T-helper 2 cell treated with Interferon-gamma antibody and Interleukin-4, amounts not matched to agents 100 ng/mL and 5 ng/mL, for 36 hours (primary cell): ENCODE measurements around the gene RIT2. TPM values are rescaled to one million over a fixed set of nuclear protein-coding genes. Genes with fewer than 3 reads are reported as not detected.

ENCODE experiments used
- intact Hi-C: fragments of 100-400 bp; cut with micrococcal nuclease; formaldehyde crosslinking; loops from one replicate; pipeline ENCODE4 v1.15.1; 2023
- total RNA-seq: library from RNA; stranded (reverse); gene quantifications from 2 replicates; pipeline ENCODE4 v1.2.3, GENCODE V29; 2022

Gene RIT2
- total RNA-seq, 1 donor from 2014 or later, result not detected

GRCh38 chr18:43081396-43081795, 34.1 kb downstream of the RIT2 start:
- intact Hi-C loops, result no loop called here

GRCh38 chr18:43080671-43081070, 34.8 kb downstream of the RIT2 start:
- intact Hi-C loops, result no loop called here

- intact Hi-C loops, result no loop called here
Measured at GRCh38 chr18:43079422-43079821, 36.1 kb downstream of the RIT2 start.

DNA sequence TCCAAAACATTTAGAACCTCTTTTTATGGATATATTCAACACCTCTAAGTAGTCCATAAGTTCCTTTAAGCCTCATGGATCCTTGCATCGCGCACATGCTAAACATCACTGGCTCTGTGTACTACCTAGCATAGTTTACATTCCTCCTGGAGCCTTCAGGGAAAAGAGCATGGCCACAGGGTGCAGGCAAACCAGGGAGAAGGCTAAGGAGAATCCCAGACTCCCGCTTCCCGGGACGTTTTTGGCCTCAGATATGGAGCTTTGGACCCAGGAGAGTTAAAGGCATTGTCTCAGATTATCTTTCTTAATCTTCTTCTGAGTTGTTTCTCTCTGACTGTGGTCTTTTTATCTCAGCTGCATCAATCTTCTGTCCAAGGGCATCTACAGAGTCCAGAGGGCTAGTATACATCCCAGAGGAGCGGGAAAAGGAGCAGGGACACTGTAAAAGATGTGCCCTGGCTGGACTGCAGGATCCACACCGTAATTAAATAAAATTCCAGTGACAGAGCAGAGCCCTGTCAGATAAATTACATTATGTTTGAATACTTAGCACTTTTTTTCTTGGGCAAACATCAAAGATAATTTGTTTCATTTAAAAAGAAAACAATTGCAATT, 36.9 kb downstream of the RIT2 start:
- intact Hi-C loops, result no loop called here

- intact Hi-C loops, result no loop called here
Measured at GRCh38 chr18:43077510-43078308, 37.8 kb downstream of the RIT2 start.

- intact Hi-C loops, result no loop called here
Measured at GRCh38 chr18:43073771-43074170, 41.7 kb downstream of the RIT2 start.

DNA sequence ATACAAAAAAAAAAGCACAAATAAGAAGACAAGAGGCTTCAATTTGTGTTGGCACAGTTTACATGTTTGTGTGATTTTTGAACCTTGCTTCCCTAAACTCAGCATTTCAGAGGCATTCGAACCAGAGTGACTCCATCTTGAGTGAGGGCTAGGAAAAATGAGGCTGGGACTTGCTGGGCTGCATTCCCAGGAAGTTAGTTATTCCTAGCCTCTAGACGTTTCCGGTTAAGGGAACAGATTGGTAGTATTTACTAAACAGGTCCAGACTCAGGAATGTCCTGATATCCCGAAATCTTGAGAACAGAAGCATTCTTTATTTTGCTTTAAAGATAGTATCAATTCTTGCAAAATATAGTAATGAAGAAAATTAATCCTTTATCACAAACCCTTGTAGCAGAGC, 46.7 kb downstream of the RIT2 start:
- intact Hi-C loops, result no loop called here

- intact Hi-C loops, result no loop called here
Measured at GRCh38 chr18:43067570-43067969, 47.9 kb downstream of the RIT2 start.

DNA sequence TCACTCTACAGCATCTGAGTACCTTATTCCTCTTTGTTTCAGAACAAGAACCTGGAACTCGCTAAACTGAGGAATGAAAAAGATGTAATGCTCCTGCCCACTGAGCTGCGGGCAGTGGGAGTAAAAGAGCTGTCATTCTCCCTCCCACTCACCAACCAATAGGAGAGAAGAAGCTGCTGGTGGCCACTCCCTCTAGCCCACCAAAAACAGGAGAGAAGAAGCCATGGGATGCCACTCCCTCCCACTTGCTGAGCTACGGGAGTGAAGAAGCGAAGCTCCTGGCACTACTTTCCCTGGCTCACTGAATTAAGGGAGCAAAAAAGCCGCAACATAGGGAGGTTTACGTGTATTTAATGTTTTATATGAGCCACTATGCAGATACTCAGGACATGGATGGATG, 53.7 kb downstream of the RIT2 start:
- intact Hi-C loops, result no loop called here

DNA sequence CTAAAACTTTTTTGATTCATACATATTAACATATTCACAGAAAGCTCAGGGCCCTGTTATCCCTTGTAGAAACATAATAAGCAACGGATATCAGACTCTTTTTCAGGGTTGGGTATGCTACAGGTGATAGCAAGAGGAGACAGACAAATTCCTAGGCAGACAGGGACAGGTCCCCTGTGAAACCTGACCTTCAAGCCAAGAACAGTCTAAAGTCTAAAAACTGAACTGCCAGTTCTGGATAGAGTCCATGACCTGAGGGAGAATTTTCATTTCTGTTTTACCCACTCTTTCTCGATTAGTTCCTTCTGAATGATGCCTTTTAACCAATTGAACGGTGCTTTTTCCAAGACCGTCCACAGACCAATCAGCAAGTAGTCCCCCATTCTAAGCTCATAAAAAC, 54.2 kb downstream of the RIT2 start:
- intact Hi-C loops, result no loop called here

- intact Hi-C loops, result no loop called here
Measured at GRCh38 chr18:43060020-43060419, 55.5 kb downstream of the RIT2 start.

DNA sequence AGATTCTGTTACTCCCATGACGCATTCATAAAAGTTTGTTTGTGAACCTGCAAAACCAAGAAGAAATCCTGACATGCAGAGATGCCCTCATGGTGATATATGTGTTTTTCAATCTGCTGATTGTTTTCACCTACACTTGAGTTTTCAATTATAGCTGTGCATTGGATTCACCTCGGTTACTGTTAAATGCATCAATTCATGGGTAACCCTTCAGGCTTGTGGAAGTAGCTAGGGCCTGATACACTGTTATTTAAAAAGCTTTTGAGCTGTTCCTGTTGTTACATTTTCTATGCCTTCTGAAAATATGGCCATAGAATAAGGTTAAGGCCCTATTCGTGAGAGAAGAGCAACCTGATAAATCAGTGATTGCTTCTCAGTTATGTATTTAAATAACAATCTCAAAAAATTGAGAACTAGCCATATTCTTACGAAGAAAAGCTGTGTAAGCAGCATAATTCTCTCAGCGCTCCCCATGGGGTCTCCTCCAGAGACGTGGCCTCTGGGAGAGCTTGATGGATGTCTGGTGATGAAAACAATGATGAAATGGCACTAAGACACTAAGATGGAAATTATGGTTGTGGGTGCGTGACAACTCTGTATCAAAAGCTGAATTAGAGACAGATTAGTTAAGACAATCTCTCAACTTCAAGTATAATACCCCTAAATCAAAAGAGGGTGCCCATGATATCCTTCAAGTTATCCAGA, 60.5 kb downstream of the RIT2 start:
- intact Hi-C loops, result no loop called here

GRCh38 chr18:43049021-43049420, 66.5 kb downstream of the RIT2 start:
- intact Hi-C loops, result no loop called here

GRCh38 chr18:43046322-43046721, 69.2 kb downstream of the RIT2 start:
- intact Hi-C loops, result no loop called here

DNA sequence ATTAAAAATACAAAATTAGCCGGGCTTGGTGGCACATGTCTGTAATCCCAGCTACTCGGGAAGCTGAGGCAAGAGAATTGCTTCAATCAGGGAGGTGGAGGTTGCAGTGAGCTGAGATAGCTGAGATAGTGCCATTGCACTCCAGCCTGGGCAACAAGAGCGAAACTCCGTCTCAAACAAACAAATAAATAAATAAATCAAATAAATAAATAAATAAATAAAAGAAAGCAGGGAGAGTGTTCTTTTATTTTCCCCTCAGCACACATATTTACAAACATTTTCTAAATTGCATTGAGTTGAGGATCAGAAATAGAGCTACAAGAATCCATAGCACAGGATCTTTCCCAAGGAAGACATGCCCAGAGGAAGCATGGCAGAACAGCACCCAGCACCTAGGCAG, 71.9 kb downstream of the RIT2 start:
- intact Hi-C loops, result no loop called here

GRCh38 chr18:43040281-43040680, 75.2 kb downstream of the RIT2 start:
- intact Hi-C loops, result no loop called here

DNA sequence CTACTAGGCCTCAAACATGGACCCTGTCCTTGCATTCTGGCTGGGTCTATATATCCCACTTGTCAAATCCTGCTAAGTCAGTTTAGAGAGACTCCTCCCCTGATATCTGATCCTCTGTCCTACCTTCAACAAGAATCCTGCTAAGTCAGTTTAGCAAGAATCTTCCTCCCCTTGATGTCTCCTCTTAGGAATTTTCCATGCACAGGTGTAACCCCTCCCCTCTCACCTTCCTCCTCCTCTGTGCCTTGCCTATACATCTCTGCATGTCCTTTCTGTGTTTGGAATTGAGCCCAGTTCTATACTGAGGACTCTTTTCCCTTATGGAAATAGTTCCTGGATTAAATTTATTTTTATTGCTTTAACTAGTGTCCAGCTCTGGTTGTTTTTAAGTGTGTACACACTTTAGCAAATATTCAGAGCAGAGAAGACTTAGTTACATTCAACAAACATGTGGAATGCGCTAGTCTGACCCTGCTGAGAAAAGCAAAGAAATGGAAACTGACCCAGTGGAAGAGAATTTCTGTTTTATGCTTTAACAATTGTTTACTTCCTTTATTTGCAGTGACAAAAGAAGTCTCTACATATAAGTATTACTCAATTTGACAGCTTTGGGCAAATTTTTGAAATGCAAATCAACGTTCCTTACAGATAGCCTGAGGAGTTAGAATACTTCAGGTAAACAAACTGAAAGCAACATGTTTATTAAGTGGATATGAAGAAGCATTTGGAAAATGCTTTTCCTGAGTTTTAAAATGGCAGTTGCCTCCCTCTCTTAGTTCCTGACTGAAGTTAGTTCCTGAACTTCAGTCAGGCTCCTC, 80.6 kb downstream of the RIT2 start:
- intact Hi-C loops, result no loop called here

- intact Hi-C loops, result no loop called here
Measured at GRCh38 chr18:43031169-43031568, 84.3 kb downstream of the RIT2 start.

DNA sequence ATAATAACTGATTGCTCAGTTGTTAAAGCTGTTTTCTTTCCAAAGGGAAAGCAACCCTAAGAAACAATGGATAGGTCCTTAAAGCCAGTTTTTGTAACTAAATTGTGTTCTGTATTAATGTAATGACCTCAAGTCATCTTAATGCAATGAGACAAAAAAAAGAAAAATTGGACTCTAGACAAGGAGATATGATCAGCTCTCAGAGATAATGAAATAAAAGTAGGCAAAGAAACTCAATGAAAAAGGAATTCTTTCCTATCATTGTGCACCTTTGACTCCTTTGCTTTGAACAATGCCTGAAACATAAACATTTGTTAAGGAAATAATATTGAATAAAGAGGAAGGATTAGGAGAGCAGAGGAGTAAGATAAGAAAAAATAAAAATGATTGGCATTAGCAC, 86.1 kb downstream of the RIT2 start:
- intact Hi-C loops, result no loop called here

DNA sequence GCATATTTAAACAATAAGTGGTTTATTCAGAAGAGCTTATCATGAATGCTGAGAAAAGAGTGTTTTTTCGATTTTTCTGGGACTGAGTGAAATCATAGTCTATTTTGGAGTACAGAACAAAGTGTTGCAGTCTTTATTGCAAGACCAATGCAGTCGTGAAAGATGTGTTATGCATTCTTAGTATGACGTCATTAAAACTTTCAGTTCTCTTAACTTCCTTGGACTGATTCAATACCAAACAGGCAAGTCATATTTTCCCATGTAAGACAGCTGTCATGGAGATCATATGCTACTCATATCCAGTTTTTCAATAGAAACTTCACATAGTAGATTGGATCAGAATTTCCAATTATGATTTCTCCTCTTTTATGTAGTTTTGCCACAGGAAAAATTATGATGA, 92.6 kb downstream of the RIT2 start:
- intact Hi-C loops, result no loop called here

DNA sequence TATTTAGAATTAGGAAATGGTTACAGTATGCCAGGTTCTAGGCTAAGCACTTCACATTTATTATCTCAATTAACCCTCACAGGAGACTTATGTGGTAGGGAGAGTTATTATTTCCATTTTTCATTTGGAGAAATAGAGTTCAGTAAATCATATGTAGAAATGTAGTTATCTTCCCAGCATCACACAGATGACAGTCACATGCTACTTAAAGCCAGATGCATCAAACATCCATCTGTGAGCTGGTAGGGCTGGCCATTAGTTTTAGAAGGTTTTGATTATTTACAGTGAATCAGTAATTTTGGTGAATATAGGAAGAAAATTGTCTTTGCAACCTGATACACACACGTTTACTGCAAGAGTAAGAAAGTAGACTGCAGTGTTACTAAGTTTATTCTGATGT, 97.9 kb downstream of the RIT2 start:
- intact Hi-C loops, result no loop called here

DNA sequence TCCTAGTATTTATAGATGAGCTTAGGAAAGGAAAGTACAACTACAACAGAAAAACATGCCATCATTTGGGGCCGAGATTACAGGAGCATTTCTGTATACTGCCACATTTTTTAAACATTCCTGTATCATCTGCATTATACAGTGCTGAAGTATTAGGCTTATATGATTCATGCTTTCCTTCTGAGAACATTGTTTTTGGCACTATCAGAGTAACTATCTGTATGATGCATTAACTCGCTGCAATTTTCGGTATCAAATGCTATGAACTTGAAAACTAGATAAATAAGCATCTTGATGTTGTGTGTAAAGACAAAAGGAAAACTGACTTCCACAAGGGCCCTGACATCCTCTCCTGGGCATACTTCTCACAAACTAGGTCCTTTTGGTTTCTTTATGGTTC, 102.0 kb downstream of the RIT2 start:
- intact Hi-C loops, result no loop called here
